Activated CD4-positive, CD25-positive, alpha-beta regulatory T cell treated with anti-CD3 and anti-CD28 coated beads, Interleukin-2, amount 50 U/mL, for 24 hours (primary cell): ENCODE data around the gene ZMYND10.

Experiments
- ATAC-seq, 2 donors: fragments of 150-1000 bp; cut with Tn5 transposase; one replicate each; pipeline ENCODE4 v1.10.0; 2021; ENCODE audit warnings: mild to moderate bottlenecking in 1 of 2, moderate library complexity in 1 of 2

ZMYND10 gene

GRCh38 chr3:50300681-50301254 lies 44.8 kb downstream of the ZMYND10 start:
- ATAC-seq: no peak

- no peak for ATAC-seq
These were observed 45.4 kb downstream of the ZMYND10 start for GRCh38 chr3:50299929-50300680.

GRCh38 chr3:50299638-50299928 lies 45.9 kb downstream of the ZMYND10 start:
- no peak for ATAC-seq

- peak; percentile 86 to 89 for ATAC-seq
These were observed 46.5 kb downstream of the ZMYND10 start, which contains the start of the genes HYAL3 and NAA80 for GRCh38 chr3:50298836-50299637. HYAL3 (minus strand) TSS chr3:50299405; CDS start chr3:50295602, 3,803 bp downstream. NAA80 (minus strand) TSS chr3:50299405; CDS start chr3:50297463, 1,942 bp downstream.

GRCh38 chr3:50297896-50298725 lies 47.4 kb downstream of the ZMYND10 start:
- no peak for ATAC-seq

- no peak for ATAC-seq
These were observed 48.2 kb downstream of the ZMYND10 start for GRCh38 chr3:50297384-50297775.

GRCh38 chr3:50296721-50297383 lies 48.7 kb downstream of the ZMYND10 start:
- no peak for ATAC-seq

GRCh38 chr3:50295553-50296431 lies 49.7 kb downstream of the ZMYND10 start:
- ATAC-seq: no peak

- no peak for ATAC-seq
These were observed 50.8 kb downstream of the ZMYND10 start for GRCh38 chr3:50294492-50295403.

- ATAC-seq: no peak
These were observed 51.4 kb downstream of the ZMYND10 start for GRCh38 chr3:50294089-50294488.

GRCh38 chr3:50293079-50293801 lies 52.3 kb downstream of the ZMYND10 start:
- ATAC-seq: no peak

- ATAC-seq: peak; percentile 97 to 99
These were observed 53.1 kb downstream of the ZMYND10 start, which contains the start of gene IFRD2 for GRCh38 chr3:50292159-50293078. IFRD2 (minus strand) TSS chr3:50292429; CDS start chr3:50292274, 155 bp downstream.
